ENCODE measurements around the gene VTI1A. TPM values are rescaled to one million over a fixed set of nuclear protein-coding genes. Genes with fewer than 3 reads are reported as not detected.

The VTI1A gene
- total RNA-seq, 1 experiment from 2014 or later, result 22.0 TPM

GRCh38 chr10:112769081-112769480 lies 322.1 kb downstream of the VTI1A start:
- no peaks in the 10 kb centered on the region for H3K27me3 Mint-ChIP-seq (ENCODE audit: low read depth)
- no peak for TF ChIP-seq CTCF (conservative IDR thresholded peaks at IDR 0.05)
- no peaks in the 10 kb centered on the region for H3K27me3 ChIP-seq (ENCODE audit: insufficient read depth, low read length)
- peaks cover 0 to 16% (median 5%) of the 10 kb centered on the region in 3 experiments; a peak in 5 of 7 replicates for H3K36me3 Mint-ChIP-seq (ENCODE audit: insufficient read depth in 1 of 3, low read depth in 3 of 3)
- peaks cover 0 to 8% of the 10 kb centered on the region in 2 experiments; a peak in 3 of 5 replicates for H3K9me3 Mint-ChIP-seq
- no peak overlapping the region for H3K18ac ChIP-seq (ENCODE audit: insufficient read length, low read depth, low read length)
- no peak overlapping the region for H2BK15ac ChIP-seq (ENCODE audit: low read depth, low read length)
- H3T11ph ChIP-seq (ENCODE audit: low read length), result no peak overlapping the region
- H3K14ac ChIP-seq (ENCODE audit: insufficient read depth, low read length), result no peak overlapping the region
- no peak overlapping the region for H3K23ac ChIP-seq (ENCODE audit: insufficient read length, low read depth, low read length)
- no peak for DNase-seq
- H4K20me1 ChIP-seq (ENCODE audit: control insufficient read depth, insufficient read depth, insufficient read length), result no peaks in the 10 kb centered on the region
- H3K9ac ChIP-seq (ENCODE audit: extremely low read depth, insufficient read length, low read length), result no peak overlapping the region
- H3K27ac Mint-ChIP-seq, result no peak overlapping the region
- no peak overlapping the region for H3K4me2 ChIP-seq (ENCODE audit: insufficient read depth, insufficient read length, low read length)
- no peak overlapping the region for H2BK120ac ChIP-seq (ENCODE audit: low read depth, low read length, poor library complexity, severe bottlenecking)
- H3K4ac ChIP-seq (ENCODE audit: low read depth, low read length), result no peak overlapping the region
- no peak overlapping the region for H3K27ac ChIP-seq (ENCODE audit: insufficient read length, low read depth, low read length)
- no peak overlapping the region for H2BK5ac ChIP-seq (ENCODE audit: insufficient read length, low read length)
- WGBS (ENCODE audit: extremely low coverage, insufficient read length, low lambda C conversion rate), result no CpG with 5 or more reads among the region's 2 CpGs
- no peaks in the 10 kb centered on the region for H3K79me1 ChIP-seq (ENCODE audit: insufficient read depth, low read depth, low read length, poor library complexity, severe bottlenecking)
- no peak overlapping the region for H3K4me3 Mint-ChIP-seq
- H2AK5ac ChIP-seq (ENCODE audit: insufficient read length, low read length), result no peak overlapping the region
- no peak overlapping the region for H3K56ac ChIP-seq (ENCODE audit: insufficient read length, low read depth, low read length)
- H3K9me3 ChIP-seq (ENCODE audit: control insufficient read depth, low read depth, low read length), result no peaks in the 10 kb centered on the region
- no peak overlapping the region for H2AFZ ChIP-seq (ENCODE audit: low read length)
- H4K91ac ChIP-seq (ENCODE audit: insufficient read length, low read depth, low read length), result no peak overlapping the region
- H3K23me2 ChIP-seq (ENCODE audit: insufficient read length, low read depth, low read length, poor library complexity, severe bottlenecking), result no peaks in the 10 kb centered on the region
- peaks cover 10% of the 10 kb centered on the region for H3K4me1 ChIP-seq (ENCODE audit: insufficient read depth, low read length)
- no peak overlapping the region for H4K8ac ChIP-seq (replicated peaks; ENCODE audit: insufficient read length, low read depth, low read length)
- H3K4me1 Mint-ChIP-seq, result peaks cover 27 to 30% of the 10 kb centered on the region in 2 experiments
- no peak overlapping the region for H4K5ac ChIP-seq (ENCODE audit: insufficient read length, low read depth, low read length)
- no peaks in the 10 kb centered on the region for H3K79me2 ChIP-seq (ENCODE audit: insufficient read depth, low read length)
- no peak overlapping the region for H2BK12ac ChIP-seq (ENCODE audit: insufficient read length, low read depth, low read length)
- no peak overlapping the region for H2BK20ac ChIP-seq (ENCODE audit: low read depth, low read length, poor library complexity, severe bottlenecking)

All from H9 (cell line).